ENCODE data around the gene ZNF230.

DNA sequence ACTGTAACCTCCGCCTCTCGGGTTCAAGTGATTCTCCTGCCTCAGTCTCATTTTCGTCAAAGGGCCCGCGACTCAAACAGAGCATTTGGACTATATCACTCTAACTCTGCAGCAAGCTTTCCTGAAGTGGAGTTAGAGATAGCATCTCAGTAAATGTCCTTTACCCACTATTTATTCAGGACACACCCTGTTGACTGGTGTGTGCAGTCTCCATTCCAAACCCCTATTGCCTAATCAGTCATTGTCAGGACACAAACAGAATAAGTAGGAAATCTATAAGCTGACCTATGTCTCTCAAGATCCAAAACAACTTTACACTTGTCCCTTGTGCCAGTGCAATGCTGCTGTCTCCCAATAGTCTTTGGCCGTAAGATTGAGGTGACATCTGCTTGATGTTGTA, 23.9 kb downstream of the ZNF230 start:
- TF ChIP-seq, protein P1, sequence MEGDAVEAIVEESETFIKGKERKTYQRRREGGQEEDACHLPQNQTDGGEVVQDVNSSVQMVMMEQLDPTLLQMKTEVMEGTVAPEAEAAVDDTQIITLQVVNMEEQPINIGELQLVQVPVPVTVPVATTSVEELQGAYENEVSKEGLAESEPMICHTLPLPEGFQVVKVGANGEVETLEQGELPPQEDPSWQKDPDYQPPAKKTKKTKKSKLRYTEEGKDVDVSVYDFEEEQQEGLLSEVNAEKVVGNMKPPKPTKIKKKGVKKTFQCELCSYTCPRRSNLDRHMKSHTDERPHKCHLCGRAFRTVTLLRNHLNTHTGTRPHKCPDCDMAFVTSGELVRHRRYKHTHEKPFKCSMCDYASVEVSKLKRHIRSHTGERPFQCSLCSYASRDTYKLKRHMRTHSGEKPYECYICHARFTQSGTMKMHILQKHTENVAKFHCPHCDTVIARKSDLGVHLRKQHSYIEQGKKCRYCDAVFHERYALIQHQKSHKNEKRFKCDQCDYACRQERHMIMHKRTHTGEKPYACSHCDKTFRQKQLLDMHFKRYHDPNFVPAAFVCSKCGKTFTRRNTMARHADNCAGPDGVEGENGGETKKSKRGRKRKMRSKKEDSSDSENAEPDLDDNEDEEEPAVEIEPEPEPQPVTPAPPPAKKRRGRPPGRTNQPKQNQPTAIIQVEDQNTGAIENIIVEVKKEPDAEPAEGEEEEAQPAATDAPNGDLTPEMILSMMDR (conservative IDR thresholded peaks at IDR 0.05), result no peak
- no peak for TF ChIP-seq EZH2 (IDR thresholded peaks at IDR 0.05; ENCODE audit: low read depth)
